B cell (primary cell): ENCODE data around the gene SLC4A5.

ENCODE experiments used
- CTCF ChIP-seq: fragments of 200-600 bp; IDR thresholded peaks from one replicate; pipeline ENCODE4 v1.8.0; 2022; ENCODE audit warnings: antibody characterized with exemption, mild to moderate bottlenecking
- EZH2 ChIP-seq: IDR thresholded peaks from 2 replicates; pipeline ENCODE4 v1.6.1; 2012; ENCODE audit warnings: borderline replicate concordance, low read depth, mild to moderate bottlenecking, moderate library complexity, low read length; ENCODE audit not compliant: insufficient read depth, poor library complexity, severe bottlenecking

GRCh38 chr2:74291886-74292621 is 51.2 kb downstream of the SLC4A5 start:
- TF ChIP-seq CTCF (no peak), EZH2 (no peak)
